NCI-H69 (cell line): ENCODE measurements around the gene HEPACAM.

Experiments
- DNase-seq: peaks from one replicate; lab custom pipeline; 2025; lab: John Stamatoyannopoulos, UW

The HEPACAM gene

DNA sequence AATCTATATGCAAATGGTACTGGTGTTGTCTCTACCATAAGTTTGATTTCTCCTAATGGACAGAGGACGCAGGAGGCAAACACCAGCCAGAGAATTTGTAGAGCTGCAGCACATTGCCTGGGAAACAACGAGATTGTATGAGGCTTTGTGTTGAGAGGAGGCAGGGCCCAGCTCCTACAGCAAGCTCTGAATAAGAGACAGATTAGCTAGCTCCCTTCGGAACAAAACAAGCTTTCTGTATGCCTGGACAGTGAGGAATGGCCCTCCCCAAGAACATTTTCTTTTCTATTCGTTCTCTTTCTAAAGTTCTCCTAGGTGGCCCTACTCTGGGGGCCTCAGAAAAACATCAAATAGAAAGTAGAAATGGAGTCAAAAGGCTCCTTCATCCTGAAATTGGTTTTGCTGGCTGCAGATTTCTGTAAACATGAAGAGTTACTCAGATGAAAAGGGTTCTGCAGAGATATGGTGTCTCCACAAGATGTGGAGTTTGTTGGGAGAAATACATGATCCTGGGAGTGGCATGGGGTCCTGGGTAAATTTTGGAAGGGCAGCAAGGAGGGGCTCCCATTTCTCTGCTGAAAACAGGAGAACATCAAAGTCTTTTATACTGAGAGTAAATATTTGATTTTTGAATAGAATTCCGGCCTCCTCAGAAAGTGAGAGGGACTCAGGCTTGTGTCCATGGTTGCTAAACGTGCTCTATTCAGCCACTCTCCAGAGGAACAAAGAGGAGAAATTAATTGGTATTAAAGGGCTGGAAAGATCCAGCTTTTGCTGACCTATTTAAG, 6.8 kb upstream of the HEPACAM start:
- no peak for DNase-seq

DNA sequence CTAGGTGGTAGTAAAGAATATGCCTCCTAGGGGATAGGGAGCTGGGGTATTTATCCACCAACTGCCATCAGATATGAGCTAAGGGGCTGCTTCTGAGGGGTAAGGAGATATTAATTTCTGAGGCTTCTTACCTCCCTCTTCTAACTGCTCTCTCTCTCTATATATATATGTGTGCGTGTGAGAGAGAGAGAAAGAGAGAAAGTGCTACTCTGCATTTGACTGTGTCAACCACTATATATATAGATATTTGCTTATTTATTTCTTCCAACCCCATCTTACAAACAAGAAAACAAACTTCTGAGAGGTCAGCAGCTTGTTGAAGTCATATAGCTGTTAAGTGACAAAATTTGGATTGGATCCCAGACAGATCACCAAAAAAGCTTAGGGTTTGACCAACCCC, 5.9 kb upstream of the HEPACAM start:
- DNase-seq, result no peak

DNA sequence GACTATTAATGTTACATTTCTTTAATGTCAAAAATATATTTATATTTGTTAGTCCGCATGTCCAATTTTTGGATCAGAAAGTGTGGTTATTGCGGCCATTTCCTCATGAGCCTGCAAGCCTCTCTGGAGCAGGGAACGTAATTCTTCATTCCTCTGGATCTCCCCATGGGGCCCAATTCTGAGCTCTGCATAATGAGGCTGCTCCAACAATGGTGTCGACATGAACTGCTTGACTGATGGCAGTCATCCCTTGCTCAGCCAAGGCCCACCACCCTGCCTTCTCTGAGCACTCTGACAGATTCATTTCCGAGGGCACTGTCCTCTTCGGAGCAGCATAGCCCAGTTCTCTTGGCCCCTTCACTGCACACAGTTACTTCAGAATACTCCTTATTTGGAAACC, 3.1 kb upstream of the HEPACAM start:
- DNase-seq, result no peak

DNA sequence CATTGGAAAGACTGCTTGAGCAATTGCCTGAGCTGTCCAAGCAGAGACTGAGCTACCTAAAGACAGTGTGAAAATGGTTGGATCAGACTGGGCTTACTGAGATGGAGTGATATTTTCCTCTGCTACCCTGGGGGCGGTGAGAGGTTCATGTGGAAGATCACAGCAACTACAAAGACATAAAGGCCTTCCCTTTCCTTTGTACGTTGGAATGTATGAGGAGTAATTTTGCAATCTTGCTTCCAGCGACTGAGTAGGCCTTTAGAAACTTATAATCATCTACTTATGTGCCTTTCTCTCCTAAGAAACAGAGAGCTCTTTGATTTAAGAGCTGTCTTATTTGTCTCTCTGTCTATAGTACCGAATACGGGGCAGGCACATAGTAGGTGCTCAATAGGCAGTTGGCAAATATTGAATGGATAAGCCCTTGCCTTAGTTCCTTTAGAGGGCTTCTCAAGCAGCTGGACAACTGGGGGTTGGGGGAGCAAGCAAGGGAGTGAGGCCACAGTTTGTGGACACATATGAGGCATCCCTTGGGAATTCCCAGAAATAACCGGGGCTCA, 2.4 kb upstream of the HEPACAM start:
- no peak for DNase-seq

DNA sequence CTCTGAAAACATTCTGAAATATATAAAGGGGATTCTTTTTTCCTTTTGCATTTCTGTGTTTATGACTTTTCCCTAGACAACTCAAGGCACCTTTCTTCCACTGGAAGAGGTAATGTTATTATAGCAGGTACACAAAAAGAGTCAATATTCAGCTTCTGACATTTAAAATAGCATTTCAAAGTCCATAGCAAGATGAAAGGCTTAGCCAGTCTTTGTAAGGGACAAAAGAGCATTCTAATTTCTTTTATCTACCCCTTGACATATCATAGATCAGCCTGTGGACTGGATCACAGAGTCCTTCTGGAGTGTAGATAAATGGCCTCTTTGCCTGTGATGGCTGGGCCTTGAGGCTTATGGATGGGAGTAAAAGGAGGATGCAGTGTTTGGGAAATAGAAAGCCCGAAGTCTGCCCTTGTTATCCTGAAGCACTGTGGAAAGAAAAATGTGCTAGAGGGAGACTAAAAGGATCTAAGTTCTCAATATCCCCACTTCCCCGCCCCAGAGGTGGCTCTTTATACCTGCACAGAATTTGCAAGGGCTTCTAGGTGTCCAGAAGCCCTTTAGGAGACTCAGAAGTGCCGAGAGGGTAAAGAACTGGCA, 1.6 kb upstream of the HEPACAM start:
- no peak for DNase-seq

DNA sequence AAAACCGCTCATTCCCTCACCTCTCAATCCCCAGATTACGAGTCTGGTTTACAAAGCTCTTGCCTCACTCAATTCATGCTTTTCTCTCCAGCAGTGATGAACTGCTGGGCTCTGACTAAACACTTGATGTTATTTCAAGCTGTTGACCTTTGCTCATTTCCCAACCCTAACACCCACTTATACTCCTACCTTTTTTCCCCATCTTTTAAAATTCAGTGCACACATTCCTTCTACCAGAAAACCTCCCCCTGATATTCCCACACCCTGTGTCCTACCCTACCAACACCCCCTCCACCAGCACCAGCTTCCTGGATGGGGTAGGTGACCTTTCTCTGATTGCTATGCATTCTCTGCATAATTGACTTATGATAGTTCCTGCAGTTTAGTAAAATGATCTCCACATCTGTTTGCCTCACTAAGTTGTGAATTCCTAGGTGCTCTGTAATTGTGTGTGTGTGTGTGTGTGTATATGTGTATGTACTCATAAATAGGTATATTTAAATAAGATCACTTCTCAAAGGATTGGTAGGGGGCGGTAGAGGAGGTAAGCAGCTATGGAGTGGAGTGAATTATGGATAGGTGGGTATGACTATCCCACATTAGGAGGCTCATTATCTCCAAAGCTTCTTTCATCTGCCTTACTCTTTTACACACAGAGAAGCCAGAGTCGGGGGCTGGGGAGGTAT, 842 bp downstream of the HEPACAM start:
- DNase-seq, result no peak

DNA sequence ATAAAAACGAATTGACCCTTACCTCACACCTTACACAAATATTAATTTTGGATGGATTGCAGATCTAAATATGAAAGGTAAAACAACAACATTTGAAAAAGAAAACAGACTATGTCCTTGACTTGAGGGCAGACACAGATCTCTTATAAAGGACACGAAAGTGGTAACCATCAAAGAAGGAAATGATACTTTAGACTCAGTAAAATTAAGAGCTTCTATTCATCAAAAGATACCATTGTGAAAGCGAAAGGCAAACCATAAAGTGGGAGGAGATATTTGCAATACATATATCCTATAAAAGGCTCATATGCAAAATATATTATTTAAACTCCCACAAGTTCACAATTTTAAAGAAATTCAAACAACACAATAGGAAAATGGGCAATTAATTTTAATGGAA, 5.0 kb downstream of the HEPACAM start:
- no peak for DNase-seq

DNA sequence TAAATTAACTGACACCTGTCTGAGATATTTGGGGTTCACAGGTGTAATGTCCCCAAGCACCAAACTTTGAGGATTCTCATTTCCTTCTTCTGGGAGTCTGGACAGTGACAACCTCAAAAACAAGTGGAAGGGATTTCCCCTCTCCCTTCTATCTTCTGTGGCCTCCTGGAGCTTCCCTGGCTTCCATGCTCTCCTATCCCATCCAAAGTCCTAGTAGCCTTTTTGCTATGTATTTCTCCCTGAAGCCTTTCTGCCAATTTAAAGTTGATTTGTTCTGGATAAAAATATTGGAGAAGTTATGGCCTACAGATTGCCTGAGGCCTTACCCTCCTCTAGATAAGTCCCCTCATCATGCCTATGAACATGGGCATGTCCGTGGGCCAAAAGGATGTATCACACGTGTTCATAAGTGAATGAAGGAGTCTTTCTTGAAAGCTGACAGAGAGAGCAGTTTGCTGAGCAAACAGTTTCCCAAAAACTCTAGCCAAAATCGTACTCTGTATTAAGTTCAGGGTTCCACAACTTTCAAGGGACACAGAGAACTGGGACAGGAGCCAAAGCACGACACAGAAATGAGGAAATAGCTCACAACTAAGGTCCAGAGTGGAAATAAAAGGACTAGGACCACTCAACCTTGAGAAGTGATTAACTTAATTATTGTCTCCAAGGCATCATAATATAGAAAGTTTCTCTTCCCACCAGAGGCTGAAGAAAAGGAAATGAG, 6.7 kb downstream of the HEPACAM start:
- DNase-seq, result no peak

DNA sequence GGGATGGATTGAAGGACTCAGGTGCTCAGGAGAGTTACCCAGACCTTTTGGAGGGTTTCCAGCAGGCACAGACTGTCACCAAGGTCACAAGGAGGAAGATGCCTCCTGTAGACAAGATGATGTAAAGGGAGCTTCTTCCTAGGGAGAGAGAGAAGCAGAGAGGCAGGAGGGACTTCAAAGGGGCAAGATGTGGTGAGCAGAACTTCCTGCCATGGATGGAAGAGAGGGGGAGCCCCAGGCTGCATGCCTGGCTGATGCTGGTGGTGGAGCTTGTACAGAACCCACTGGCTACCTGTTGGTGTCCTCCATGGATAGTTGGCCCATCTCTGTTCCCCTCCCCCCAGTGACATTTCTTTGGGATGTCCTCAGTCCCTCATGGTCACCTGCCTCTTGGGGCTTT, 12.6 kb downstream of the HEPACAM start:
- no peak for DNase-seq

DNA sequence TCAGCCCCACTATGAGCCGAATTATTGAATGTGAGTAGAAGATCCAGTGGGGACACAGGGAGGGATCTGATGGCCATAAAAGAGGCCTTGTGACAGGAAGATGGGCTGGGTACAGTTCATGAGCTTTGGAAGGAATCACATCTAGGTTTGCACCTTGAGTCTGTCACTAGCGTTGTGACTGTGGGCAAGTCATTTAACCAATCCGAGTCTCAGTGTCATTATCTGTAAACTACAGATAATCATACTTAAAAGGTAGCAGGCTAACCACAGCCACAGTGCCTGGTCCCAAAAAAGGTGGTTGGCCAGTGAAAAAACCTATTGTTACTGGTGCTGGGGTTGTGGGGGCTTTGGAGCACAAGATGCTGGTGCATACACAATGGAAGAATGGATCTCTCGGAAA, 13.0 kb downstream of the HEPACAM start:
- DNase-seq, result no peak

DNA sequence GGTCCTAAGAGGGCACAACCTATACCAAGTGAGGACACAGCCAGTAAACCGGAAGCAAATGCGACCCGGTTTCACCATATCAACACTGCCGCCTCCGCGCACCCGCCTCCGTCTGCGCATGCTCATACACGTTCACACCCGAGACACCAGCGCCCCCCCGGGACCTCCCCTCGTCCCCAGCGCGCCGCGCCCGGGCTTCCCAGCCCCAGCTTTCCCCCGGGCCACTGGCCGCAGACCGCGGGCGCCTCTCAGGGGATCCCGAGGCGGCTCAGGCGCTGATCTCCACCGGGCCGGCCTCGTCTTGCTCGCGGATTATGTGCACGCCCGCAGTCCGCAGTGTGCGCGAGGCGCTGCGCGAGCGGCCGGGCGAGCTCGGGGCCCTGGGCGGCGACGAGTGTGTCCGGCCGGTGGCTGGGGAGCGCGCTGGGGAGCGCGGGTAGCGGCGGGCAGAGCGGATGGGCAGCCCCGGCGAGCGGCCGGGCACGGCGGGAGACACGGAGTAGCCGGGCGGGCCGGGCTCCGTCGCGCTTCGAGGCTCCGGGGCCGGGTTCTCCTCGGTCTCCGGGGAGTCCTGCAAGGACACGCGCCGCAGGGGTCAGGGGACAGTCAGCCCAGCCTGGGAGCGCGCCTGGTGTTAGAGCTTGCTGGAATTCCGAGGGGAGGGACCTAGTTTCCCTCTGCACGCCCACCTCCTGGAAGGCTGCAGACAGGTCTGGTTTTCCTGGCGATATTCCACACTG, 14.8 kb downstream of the HEPACAM start:
- peak; percentile 46 for DNase-seq

DNA sequence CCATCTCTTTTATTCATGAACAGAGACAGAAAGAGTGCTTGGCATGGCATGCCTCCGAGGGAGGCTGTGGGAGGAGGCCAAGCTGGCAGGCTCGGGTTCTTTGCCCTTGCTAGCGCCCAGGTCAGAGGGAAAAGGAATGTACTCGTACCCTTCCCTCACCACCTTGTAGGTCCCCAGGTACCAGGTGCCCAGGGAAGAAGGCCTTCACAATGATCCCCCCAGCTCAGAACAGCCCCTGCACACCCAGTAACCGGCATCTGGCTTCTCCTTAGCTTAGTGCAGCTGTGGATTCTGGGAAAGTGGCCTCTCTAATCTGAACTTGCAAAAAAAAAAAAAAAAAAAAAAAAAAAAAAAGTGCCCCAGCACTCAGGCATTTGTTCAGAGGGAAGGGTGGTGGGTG, 15.5 kb downstream of the HEPACAM start:
- no peak for DNase-seq

DNA sequence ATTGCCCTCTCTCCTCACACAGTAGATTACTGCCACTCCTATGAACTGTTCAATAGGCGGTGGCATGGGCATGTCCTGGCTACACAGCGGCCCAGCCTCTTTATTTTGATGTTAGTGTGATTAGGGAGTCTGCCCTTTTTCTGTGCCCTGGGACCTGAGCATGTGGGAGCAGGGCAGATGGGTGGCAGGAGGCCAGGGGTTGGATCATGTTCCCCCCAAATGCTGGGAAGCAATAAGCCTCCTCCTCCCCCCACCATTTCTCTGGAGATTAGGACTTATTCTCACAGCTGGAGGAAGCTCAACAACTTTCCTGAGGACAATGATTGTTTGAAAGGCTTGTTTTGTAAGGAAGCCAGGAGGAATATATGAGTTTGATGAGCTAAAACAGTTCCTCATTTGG, 15.9 kb downstream of the HEPACAM start:
- no peak for DNase-seq

DNA sequence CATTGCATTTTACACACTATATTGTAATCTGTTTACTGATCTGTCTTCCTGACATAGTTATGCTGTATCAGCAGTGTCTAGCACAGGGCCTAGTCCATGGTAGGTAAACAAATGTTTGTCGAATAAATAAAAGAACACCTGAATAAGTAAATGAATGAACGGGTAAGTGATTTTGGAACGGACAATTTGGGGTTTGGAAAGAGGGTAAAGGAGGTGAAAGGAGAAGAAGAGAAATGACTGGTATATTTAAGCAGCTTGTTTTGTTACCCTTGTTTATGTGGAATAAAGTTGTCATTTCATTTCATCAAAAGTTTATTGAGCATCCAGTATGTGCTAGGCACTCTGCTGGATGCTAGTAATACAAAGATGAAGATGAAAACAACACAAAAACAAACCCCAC, 16.9 kb downstream of the HEPACAM start, which contains the start of gene HEPN1:
Gene HEPN1 (plus strand): TSS at position 301 of the 400 bp plus-strand sequence.
- no peak for DNase-seq

DNA sequence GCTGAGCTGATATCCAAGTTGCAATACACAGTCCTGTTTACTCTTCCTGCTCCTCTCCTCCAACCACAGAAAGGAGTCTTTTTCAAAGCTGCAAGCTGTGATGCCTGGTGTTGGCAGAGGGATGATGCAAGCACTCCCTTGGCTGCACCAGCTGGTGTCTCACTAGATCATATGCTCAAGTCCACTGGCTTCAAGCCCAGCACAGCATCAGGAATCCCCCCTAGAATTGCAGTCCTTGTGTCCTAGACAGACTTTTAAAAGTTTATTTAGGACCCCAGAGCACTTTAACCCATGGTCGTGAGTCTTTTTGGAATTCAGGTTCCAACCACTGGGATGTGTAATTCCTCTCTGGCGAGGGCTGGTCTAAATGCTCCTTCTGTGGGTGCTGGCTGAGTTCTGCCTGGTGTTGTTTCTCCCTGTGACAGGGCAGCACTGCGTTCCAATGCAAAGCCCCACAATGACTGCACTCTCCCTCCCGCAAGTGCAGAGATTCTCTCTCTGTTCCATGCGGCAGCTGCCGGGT, 18.7 kb downstream of the HEPACAM start:
- no peak for DNase-seq

DNA sequence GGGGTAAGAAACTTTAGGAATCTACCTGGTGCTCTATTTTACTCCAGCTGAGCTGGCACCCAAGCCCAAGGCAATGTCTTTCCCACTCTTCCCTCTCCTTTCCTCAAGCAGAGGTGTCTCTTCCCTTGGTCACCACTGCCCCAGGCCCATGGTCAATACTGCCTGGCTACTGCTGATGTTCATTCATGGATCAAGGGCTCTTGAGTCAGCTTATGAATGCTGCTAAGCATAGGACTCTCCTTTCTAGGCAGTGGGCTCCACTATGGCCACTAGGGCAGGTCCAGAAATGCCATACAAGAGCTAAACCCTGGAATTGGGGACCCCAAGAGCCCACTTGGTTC, 19.5 kb downstream of the HEPACAM start:
- DNase-seq, result no peak

DNA sequence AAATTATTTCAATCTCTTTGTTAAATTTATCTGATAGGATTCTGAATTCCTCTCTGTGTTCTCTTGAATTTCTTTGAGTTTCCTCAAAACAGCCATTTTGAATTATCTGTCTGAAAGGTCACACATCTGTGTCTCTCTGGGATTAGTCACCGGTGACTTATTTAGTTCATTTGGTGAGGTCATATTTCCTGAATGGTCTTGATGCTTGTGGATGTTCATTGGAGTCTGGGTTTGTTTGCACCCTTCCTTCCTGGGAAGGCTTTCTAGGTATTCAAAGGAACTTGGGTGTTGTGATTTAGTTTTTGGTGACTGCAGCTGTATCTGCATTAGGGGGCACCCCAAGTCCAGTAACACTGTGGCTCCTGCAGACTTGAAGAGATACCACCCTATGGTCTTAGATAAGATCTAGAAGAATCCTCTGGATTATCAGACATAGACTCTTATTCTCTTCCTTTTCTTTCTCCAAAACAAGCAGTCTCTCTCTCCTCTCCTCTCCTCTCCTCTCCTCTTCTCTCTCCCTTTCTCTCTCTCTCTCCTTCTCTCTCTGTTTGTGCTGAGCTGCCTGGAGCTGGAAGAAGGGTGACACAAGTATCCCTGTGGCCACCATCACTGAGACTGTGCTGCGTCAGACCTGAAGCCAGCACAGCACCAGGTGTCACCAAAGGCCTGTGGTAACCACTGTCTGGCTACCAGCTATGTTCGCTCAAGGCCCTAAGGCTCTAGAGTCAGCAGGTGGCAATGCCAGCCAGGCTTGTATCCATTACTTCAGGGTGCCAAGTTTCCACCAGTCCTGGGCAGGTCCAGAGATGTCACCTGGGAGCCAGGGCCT, 20.1 kb downstream of the HEPACAM start:
- DNase-seq, result no peak

DNA sequence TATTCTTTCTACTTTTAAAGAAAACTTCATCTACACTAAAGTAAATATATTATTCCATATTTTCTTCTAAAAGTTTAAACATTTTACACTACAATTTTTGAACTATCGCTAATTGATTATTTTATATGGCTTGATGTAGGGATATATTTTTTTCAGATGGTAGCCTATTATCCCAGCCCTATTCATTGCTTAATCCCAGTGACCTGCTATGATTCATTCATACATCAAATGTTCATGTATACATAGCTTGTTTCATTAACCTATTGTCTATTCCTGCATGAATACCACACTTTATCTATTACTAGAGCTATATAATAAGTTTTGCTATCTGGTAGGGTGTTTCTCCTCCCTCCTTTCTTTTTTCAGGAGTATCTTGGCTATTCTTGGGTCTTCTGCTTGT, 33.2 kb downstream of the HEPACAM start:
- DNase-seq, result no peak

DNA sequence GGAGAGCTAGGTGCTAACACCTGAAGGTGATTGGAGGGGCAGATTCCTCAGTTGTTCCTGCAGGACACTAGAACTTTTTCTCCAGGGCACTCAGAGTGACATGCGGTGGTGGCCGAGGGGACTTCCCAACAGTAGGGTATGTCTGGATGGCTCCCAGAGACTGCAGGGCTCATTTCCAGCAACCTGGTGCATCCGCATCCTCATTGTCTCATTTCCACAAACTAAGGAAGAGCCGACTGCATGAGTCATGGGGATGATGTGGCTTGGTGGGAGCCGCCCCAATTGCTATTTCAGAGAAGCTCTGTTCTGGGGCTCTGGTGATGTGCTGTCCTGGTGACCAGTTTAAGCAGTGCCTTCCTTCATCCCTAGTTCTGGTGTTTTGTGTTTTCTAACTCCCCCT, 35.4 kb downstream of the HEPACAM start:
- DNase-seq, result no peak

DNA sequence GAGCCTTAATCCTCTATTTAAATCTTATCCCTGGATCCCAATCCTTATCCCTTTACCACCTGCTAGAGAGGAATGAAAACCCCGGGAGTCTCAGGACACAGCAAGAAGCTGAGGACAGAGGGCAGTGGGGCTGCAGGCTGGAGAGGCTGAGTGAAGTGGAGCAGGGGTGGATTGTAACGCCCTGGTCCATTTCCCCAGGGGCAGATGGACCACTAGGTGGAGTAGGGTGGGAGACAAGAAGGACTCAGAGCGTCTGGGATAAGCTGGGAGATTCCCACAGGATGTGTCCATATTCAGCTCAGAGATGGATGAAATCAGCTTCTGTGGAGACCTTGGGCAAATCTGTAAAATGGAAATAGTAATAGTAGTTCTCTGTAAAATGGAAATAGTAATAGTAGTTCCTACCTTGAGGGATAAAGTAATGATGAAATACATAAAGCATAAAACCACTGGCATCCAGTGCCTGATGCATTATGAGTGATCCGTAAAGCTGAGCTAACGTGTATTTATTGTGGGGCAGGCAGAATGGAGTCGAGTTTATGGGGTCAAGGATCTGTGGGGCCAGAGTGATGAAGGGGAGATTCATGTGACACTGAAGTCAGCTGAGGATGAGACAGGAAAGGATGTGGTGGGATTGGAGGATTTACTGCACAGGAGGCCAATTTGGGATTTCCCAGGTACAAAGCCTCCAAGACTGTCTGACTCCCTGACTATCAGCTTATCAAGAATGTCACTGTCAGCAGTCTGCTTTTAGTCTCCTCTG, 36.3 kb downstream of the HEPACAM start:
- DNase-seq, result no peak
